GM21723 (cell line): Measurements from ENCODE around the gene SKI.
"Not testable (repeated sequence)": the region's sequence is repeated elsewhere in the genome, so short reads cannot be mapped to it uniquely, and the experiment has no call there.

ENCODE experiments used
- ATAC-seq: cut with Tn5 transposase; IDR thresholded peaks from one replicate; pipeline ENCODE4 v1.9.1; 2021; ENCODE audit warnings: mild to moderate bottlenecking, moderate library complexity; ENCODE audit not compliant: unreplicated experiment

SKI gene

GRCh38 chr1:2242814-2243725, 15.0 kb downstream of the SKI start:
- ATAC-seq, result no peak

GRCh38 chr1:2247045-2247394, 18.9 kb downstream of the SKI start:
- not testable (repeated sequence) for ATAC-seq

DNA sequence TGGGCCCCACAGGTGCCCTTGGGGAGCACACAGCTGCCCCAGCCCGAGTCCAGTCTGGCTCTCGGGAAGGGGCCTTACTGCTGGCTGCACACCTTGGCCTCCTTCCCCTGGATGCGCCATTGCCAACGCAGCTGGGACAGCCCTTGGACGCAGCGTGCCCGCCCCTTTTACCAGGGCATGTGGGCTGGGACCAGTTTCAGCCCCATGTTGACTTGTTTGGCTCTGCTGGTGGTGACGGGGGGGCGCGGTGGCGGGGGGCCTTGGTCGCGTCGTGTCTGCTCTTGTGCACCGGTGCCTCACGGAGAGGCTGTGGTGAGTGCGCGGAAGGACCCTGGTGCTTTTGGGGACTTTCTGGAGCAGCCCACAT, 19.6 kb downstream of the SKI start:
- no peak for ATAC-seq

DNA sequence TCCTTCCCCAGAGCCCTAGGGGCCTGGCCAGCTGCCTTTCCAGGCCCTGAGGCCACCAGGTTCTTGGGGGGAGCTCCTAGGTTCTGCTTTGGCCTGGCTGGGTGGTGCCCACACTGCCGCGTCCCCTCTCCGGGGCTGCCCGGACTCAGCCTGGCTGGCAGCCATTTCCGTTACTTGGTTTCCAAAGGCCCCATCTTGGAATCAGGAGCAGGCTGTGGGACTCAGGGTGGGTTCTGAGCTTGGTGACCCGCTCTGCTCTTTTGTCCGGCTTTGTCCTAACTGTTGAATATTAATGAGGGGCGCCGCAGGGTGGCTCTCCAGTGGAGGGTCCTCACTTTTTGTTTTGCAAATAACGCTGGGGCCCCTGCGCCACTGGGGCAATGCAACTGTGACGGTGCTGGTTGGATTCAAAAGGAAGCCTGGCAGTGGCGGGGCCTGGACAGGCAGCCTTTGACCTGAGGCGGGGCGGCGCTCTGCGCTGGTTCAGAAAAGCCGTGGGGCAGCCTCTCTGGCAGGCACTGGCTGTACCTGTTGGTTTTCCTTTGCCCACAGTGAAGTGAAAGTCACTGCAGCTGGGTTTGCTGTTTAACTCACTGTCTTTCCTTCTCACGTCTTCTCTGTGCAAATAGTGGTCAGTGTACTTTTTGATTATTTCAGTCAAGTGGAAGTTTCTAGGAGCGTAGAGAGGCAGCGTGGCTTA, 20.2 kb downstream of the SKI start:
- no peak for ATAC-seq

DNA sequence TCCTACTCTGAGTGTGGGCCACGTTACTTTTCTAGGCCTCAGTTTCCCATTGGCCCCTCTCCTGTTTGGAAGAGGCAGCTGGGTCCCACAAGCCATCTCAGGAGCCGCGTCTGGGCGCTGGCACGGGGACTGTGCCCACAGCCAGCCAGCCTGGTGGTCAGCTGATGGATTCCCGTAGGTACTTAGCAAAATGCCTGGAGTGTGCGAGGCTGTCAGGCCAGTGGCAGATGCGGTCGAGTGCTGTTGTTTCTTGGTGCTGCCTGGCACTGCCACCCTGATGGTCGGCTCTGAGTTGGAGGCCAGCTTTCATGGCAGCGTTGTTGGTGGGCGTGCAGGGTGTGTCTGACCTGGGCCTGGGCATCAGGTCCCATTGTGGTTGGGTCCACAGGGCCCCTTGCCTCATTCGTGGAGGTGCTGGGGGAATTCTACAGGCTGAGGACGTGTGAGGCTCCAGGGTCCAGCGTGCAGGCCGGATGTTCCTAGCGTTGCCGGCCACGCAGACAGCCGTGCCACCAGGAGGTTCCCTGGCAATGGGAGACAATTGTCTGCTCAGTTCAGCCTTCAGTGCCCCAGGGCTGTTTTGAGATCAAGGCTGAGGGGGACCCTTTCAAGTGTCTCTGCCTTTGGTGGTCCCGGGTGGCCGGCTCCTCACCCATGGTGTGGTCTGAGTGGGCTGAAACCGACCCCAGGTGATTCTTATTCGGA, 20.9 kb downstream of the SKI start:
- no peak for ATAC-seq

DNA sequence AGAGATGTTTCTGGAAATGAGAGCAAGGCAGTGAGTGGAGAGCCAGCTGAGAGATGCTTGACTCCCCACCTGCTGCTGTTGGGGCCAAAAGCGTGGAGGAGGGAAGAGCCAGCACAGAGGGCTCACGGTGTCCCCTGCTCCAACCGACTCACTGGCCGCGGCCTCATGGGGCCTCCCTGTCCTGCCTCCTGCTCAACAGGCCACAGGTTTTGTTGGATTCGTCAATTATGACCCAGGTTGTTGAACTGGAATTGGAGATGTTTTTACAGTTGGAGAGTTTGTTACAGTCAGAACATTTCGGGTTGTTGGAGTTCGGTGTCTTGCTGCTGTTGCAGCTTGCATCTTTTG, 21.4 kb downstream of the SKI start:
- ATAC-seq, result no peak

- no peak for ATAC-seq
Measured at GRCh38 chr1:2250721-2251281, 22.7 kb downstream of the SKI start.

DNA sequence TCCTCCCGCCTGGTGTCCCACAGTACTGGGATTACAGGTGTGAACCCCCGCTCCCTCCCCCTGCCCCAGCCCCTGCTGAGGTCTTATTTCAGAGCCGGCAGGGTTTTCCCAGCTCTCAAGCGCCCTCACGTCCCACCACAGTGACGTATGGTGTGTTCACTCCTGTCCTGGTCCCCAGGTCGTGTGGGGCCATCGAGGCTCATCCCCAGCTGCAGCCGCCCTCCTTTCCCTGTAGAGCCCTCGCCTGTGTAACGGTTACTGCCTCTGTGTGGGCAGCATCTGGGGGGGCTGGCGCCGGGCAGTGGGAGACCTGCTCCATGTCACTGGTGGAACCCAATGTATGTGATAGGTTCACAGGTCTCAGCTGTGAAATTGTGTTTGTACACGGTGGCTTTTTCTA, 23.2 kb downstream of the SKI start:
- ATAC-seq, result no peak

GRCh38 chr1:2251786-2252185, 23.7 kb downstream of the SKI start:
- no peak for ATAC-seq

DNA sequence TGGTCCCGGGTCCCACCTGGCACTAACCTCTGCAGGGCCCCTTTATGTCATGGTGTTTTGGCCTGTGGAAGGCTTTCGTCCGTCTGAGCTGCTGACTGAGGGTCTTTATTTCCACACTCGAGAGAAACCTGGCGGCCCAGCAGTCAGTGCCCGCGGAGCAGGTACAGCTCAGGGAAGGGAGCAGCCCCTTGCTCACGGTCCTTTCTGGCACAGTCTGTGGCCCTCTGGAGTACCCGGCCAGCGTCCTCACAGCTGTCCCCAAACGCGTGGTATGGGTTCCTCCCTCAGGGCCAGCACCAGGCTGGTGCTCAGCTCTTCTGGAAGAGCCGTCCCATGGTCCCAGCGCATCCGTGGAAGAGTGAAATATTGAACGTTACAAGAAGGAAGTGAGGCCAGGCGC, 24.3 kb downstream of the SKI start:
- ATAC-seq, result no peak

DNA sequence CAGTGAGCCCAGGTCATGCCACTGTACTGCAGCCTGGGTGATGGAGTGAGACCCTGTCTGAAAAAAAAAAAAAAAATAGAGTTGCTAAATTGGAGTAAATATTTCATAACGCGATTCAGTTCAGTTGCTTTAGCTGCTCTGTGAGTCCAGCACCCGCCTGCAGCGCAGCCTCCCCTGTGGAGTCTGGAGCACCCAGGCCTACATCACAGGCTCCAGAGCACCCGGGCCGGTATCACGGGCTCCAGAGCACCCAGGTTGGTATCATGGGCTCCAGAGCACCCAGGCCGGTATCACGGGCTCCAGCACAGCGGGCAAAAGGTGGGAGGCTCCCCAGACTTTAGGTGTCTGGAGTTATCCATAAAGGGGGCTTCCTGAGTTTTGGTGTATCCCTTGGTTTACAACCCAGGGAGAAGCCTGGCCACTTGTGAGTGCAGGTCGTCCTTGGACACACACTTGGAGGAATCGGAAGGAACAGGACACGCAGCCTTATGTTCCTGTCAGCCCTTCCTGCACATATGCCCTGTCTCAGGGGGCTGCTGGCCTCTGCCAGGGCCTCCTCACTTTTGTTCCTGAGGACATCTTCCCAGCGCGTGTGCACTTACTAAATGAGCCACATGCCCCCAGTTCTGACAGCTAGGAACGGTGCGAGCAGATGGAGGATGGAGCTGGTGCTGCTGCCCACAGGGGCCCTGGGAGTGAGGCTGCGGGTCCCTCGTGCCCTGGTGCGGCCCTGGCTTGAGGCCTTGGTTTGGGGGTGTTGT, 25.1 kb downstream of the SKI start:
- ATAC-seq, result no peak

DNA sequence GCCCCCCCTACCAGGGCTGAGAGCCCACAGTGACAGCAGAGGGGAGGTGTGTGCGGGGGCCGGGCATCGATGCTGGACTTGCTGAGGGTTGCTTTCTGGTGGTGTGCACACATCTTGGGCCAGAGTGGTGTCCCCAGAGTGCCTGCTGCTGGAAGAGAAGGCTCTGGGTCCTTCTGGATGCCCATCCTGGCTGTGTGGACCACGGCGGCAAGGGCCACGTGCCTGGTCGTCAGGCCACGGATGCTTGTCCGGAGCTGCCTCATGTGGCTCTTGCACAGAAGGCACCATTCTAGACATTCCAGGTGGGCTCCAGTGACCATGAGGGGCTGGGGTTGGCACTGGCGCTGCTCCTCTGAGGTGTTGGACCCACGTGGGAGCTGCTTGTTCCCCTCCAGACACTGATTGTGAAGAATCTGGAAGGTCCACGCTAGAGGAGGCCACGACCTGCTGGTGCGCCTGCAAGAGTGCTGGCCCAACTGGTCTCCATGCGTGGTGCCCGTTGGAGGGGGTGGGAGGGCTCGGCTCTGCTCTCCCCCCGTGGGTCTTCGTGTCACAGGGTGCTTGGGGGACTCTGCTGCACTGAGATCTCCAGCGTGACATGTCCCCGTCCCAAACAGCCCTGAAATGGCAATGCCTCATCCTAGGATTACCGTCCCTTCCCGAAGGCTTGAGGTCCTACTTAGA, 25.8 kb downstream of the SKI start:
- ATAC-seq, result no peak

DNA sequence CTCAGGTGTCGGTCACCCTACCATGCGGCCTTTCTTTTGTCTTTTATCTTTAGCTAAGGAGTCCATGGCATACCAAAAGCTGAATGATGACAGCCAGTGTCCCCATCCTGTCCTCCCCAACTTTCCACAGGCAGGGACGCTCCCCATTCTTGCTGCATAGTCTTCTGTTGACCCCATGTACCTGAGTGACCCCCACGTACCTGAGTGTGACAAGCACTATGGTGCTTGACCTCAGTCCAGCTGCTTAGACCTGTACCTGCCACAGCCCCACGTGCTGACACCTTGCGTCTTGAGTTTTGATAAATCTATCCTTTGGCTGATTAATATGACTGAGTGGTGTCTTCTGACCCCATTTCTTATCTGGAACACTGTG, 26.9 kb downstream of the SKI start:
- ATAC-seq, result no peak

GRCh38 chr1:2255420-2256369, 27.6 kb downstream of the SKI start:
- ATAC-seq, result peak; percentile 44

DNA sequence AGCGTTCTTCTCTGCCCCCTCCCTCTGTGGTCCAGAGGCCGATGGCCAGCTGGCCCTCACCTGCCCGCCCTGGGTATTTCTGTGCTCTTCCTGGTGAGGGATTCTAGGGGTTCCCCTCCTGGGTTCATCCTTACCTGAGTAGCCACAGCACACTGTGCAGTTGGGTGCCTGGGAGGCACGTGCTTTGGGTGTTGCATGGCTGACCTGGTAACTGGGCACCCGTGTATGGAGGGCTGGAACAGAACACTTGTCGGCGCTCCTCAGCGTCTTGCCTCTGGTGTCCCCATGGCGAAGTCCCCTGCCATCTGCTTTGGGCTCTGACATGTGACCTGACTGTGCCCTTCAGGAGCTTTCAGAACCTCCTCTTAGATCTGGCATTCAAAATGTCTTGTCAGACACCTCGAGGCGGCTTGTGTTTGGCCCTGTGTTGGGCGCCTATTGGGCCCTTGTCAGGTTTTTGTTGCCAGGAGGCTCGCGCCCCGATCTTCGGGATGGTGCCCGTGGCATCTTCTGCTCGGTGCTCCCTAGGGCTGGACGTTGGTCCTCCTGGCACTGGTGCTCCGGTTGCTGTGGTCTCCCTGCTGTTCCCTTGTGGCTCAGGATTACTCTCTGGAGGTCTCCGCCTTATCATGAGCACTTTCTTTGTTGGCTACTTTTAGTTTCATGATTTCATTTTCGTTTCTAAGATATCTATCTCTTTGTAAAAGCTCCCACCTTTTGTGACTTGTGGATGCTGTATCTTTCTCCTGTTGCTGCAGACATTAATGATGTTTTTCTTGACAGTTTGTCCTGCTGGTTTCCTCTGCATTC, 28.5 kb downstream of the SKI start:
- ATAC-seq, result no peak

- no peak for ATAC-seq
Measured at GRCh38 chr1:2257245-2257627, 29.1 kb downstream of the SKI start.

DNA sequence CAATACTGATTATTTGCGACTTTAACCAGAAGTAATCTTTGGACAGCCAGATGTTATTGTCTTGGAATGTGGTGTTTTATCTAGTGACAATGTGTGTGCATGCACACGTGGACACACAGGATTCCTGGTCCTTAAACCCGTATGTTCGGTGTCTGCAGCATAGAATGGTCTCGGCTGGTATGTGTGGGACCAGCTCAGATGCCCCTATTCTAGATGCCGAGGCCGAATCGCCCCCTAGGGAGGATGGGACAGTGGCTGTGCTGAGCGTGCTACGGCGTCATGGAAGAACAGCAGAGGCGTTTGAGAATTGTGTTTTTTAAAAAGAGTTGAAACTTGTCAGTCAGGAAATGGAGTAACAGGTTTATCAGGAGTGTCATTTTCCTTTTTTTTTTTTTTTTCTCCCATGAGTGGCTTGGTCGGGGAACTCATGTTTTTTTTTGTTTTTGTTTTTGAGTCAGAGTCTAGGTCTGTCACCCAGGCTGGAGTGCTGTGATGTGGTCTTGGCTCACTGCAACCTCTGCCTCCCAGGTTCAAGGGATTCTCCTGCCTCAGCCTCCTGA, 30.1 kb downstream of the SKI start:
- ATAC-seq, result no peak

- no peak for ATAC-seq
Measured at GRCh38 chr1:2258996-2259395, 30.9 kb downstream of the SKI start.
